Measurements from ENCODE around the gene RBMS1.

DNA sequence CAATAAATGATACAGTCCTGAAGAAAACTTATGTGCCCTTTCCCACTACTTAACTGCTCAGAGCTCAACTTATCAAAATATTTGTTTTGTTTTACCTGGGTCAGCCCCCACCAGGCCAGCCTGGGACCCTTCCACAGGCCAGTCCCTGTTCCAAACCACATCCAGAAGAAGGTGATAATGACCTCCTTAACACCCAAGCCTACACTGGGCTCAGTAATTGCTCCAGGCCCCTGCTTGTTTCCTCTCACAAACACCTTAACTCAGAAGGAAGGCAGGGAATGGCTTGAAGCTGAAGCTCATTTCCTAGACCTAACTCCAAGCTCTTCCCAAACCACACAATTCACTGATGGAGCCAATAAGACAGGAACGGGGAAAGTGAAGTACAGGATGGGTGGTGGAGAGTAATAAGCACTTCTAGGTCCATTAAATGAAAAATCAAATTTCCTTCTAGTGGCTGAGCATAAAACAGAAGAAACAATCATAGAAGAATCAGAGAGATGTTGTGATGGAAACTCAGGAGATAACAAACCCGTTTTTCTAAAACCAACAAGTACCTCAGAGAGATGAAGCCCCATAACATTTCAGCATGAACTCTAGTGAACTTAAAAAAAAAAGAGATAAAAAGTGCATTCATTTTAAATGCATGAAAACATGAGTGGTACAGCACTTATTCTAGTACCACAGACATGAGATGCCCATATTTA lies 160.1 kb downstream of the RBMS1 start:
- no peak for TF ChIP-seq EZH2phosphoT487 (IDR thresholded peaks at IDR 0.05; ENCODE audit: borderline replicate concordance)
- TF ChIP-seq, protein P1, sequence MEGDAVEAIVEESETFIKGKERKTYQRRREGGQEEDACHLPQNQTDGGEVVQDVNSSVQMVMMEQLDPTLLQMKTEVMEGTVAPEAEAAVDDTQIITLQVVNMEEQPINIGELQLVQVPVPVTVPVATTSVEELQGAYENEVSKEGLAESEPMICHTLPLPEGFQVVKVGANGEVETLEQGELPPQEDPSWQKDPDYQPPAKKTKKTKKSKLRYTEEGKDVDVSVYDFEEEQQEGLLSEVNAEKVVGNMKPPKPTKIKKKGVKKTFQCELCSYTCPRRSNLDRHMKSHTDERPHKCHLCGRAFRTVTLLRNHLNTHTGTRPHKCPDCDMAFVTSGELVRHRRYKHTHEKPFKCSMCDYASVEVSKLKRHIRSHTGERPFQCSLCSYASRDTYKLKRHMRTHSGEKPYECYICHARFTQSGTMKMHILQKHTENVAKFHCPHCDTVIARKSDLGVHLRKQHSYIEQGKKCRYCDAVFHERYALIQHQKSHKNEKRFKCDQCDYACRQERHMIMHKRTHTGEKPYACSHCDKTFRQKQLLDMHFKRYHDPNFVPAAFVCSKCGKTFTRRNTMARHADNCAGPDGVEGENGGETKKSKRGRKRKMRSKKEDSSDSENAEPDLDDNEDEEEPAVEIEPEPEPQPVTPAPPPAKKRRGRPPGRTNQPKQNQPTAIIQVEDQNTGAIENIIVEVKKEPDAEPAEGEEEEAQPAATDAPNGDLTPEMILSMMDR (conservative IDR thresholded peaks at IDR 0.05; ENCODE audit: low read length), result no peak
